Astrocyte (in vitro differentiated cells and primary cell): ENCODE results near the gene DES.

Source experiments
- CTCF ChIP-seq: IDR thresholded peaks from 2 replicates; pipeline ENCODE4 v1.5.1; 2011; ENCODE audit warnings: low read depth, mild to moderate bottlenecking, inconsistent platforms, low read length, moderate library complexity; ENCODE audit not compliant: insufficient read depth
- EZH2 ChIP-seq: IDR thresholded peaks from 2 replicates; pipeline ENCODE4 v1.6.1; 2012; ENCODE audit warnings: mild to moderate bottlenecking, low read length, inconsistent platforms; ENCODE audit not compliant: insufficient read depth

DNA sequence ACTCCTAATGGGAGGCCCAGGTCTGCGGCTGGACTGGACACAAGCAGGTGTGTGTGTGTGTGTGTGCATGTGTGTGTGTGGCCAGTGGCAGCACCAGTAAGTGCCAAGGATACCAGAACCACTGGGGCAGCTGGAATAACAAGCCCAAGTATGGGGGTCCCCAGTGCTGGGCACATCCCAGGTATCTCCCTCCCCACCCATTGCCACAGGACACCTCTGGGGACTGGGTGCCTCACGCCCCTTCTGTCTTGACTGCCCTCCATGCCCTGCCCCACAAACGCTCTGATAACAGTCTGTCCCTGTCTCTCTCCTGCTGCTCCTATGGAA is 25.5 kb downstream of the DES start:
- TF ChIP-seq CTCF: no peak
- TF ChIP-seq EZH2: no peak
